Astrocyte of the spinal cord (primary cell): ENCODE measurements around the gene COL23A1.
A peak's percentile ranks its signal among the peaks of the same experiment; 100 is the strongest.

ENCODE experiments used
- DNase-seq: peaks from one replicate; pipeline ENCODE4 v3.0.0; 2011; ENCODE audit warnings: low read depth, low spot score
- H3K4me3 ChIP-seq: 2 replicates; pipeline ENCODE4 v1.5.1; 2011; ENCODE audit warnings: low read depth, mild to moderate bottlenecking, low read length, moderate library complexity
- in situ Hi-C: cut with HindIII; loops from 2 replicates; pipeline ENCODE4 v1.10.0; 2017; ENCODE audit warnings: low sequenced_read_pairs
- TF ChIP-seq, protein P1 (sequence below): IDR thresholded peaks from 2 replicates; pipeline ENCODE4 v1.5.1; 2012; ENCODE audit warnings: low read depth, mild to moderate bottlenecking, low read length, inconsistent platforms

Gene COL23A1

DNA sequence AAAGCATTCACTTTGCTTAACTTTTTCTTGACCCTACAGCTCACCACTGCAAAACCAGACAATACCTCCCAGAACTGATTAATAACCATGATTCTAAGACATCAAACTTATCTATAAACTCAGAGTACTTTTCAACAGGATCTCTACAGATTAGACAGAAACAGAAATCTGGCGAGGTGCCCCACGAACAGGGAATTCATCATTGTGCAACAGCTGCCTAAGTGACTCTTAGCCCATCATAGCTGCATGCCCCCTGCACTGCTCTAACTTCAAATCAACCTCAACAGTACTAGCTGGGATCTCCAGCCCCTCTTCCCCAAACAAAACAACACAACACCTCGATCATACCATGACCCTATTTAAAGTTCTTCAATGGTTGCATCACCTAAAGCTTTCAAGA lies 16.1 kb upstream of the COL23A1 start:
- no peak overlapping the region for H3K4me3 ChIP-seq
- DNase-seq, result no peak
- TF ChIP-seq, protein P1, sequence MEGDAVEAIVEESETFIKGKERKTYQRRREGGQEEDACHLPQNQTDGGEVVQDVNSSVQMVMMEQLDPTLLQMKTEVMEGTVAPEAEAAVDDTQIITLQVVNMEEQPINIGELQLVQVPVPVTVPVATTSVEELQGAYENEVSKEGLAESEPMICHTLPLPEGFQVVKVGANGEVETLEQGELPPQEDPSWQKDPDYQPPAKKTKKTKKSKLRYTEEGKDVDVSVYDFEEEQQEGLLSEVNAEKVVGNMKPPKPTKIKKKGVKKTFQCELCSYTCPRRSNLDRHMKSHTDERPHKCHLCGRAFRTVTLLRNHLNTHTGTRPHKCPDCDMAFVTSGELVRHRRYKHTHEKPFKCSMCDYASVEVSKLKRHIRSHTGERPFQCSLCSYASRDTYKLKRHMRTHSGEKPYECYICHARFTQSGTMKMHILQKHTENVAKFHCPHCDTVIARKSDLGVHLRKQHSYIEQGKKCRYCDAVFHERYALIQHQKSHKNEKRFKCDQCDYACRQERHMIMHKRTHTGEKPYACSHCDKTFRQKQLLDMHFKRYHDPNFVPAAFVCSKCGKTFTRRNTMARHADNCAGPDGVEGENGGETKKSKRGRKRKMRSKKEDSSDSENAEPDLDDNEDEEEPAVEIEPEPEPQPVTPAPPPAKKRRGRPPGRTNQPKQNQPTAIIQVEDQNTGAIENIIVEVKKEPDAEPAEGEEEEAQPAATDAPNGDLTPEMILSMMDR, result no peak
- in situ Hi-C loops, result no loop called here

DNA sequence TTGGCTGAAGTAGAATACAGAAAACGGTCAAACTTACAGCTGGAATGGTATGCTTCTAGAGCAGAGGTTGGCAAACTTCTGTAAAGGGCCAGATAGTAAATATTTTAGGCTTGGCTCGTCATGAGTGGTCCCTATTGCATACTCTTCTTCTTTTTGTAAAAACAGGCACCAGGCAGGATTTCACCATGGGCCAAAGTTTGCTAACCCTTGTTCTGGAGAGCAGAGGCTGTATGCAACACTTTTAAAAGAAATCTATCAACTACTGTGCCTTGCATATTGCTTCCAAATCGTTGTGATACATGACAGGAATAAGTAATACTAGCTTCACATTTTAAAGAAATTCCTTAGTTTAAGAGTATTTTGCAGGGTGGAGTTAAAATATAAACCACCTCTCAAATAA lies 15.6 kb upstream of the COL23A1 start:
- in situ Hi-C loops, result no loop called here
- TF ChIP-seq, protein P1, result no peak
- no peak overlapping the region for H3K4me3 ChIP-seq
- DNase-seq, result no peak

DNA sequence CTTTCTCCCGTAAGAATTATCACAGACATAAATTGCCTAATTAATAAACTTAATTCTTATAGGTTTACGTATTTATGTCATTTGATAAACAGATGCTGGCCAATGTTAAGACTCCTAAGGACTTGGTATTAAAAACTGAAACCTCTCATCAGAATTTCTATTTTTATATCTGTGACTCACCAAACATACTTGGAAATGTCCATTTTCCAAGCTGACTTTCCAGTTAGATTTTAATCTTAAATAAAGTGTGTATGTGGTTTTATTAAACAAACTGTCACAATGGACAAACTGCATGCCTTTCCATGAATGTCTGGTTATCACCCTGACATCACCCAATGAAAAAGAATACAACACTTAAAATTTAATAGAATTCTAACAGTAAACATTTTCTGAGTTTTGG lies 12.6 kb upstream of the COL23A1 start:
- DNase-seq, result peak; percentile 18
- TF ChIP-seq, protein P1, result no peak
- in situ Hi-C loops, result no loop called here
- H3K4me3 ChIP-seq, result no peak overlapping the region

DNA sequence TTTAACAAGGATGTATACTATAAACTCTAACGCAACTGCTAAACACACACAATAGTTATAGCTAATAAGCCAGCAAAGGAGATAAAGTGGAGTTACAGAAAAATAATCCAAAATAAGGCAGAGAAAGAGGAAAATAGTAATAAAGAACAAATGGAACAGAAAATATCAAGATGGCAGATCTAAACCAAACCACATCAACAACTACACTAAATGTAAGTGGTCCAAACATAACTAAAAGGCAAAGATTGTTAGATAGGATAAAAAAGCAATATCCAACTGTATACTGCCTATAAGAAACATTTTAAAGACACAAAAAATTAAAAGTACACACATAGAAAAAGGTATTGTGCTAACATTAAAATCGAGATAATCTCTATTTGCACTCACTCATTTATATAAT lies 5.6 kb upstream of the COL23A1 start:
- H3K4me3 ChIP-seq, result no peak overlapping the region
- in situ Hi-C loops, result no loop called here
- no peak for DNase-seq
- TF ChIP-seq, protein P1, result no peak

DNA sequence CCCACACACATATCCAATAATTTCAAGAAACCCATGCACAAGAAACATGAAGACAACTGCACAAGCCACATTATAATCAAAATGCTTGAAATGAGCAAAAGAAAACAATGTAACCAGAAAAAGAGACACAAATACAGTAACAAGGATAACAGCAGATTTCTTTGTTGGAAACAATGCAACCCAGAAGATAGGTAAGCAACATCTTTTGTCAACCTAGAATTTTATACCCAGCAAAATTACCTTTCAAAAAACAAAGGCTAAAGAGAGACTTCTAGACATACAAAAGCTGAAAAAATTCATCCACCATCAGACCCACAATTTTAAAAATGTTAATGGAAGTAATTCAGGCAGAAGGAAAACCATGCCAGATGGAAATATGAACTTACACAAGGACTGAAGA lies 5.0 kb upstream of the COL23A1 start:
- no peak overlapping the region for H3K4me3 ChIP-seq
- DNase-seq, result no peak
- in situ Hi-C loops, result no loop called here
- TF ChIP-seq, protein P1, result no peak

DNA sequence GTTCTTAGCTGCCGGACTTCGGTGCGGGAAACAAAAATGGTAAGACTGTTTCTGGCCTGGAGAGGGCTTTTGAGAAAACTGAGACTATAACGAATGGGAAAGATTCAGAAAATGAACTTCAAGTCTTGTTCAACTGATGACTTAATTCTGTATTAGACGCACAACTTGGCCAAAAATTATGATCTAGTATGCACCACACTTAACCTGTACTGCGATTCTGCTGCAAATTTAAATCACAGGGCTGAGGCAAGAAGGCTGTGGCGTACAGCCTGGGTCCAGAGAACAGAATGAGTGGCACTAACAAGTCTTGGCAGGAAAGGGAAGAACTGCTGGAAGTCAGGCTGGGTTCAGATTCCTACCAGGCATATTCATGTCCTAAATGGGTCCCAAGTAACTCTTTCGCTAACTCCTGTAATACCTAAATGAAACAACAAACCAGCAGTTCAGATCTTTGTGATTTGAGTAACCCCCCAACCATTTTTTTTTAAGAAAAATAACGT lies 781 bp upstream of the COL23A1 start:
- H3K4me3 ChIP-seq, result no peak overlapping the region
- DNase-seq, result no peak
- TF ChIP-seq, protein P1, result no peak
- in situ Hi-C loops, result no loop called here
